Fibroblast of skin of left quadriceps (primary cell): ENCODE measurements around the gene CCDC97.
A peak's percentile ranks its signal among the peaks of the same experiment; 100 is the strongest.
"Not testable (repeated sequence)": the region's sequence is repeated elsewhere in the genome, so short reads cannot be mapped to it uniquely, and the experiment has no call there.

ENCODE experiments used
- DNase-seq, 2 experiments: peaks; one replicate each; pipeline ENCODE4 v3.0.0-alpha.2; 2013; ENCODE audit warnings: low read depth in 2 of 2

CCDC97 gene

GRCh38 chr19:41364524-41365391, 54.8 kb downstream of the CCDC97 start:
- no peak for DNase-seq

- no peak for DNase-seq
Observed at GRCh38 chr19:41366089-41366488, 56.1 kb downstream of the CCDC97 start.

DNA sequence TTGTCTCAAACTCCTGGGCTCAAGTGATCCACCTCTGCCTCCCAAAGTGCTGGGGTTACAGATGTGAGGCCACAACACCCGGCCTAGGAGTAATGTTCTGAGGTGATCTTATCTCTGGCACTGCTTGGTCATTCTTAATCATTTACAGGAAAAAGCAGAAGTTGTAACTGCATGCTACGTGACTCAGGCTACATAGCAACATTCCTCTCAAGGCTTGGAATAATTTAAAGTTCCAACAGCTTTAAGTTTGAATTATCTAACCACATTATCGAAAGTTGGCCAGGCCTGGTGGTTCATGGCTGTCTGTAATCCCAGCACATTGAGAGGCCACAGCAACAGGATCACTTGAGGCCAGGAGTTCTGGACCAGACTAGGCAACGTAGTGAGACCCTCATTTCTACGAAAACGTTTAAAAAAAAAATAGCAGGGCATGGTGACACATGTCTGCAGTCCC, 57.9 kb downstream of the CCDC97 start:
- DNase-seq: peak; percentile 84 to 85

DNA sequence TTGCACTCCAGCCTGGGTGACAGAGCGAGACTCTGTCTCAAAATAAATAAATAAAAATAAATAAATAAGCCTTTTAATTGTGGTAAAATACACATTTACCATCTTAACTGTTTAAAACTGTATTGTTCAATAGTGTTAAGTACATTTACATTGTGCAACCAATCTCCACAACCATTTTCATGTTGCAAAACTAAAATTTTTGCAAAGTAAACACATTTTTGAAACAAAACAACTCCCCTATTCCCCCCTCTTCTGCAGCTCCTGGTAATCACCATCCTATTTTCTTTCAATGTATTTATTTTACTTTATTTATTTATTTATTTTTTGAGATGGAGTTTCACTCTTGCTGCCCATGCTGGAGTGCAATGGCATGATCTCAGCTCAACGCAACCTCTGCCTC, 59.8 kb downstream of the CCDC97 start:
- no peak for DNase-seq

DNA sequence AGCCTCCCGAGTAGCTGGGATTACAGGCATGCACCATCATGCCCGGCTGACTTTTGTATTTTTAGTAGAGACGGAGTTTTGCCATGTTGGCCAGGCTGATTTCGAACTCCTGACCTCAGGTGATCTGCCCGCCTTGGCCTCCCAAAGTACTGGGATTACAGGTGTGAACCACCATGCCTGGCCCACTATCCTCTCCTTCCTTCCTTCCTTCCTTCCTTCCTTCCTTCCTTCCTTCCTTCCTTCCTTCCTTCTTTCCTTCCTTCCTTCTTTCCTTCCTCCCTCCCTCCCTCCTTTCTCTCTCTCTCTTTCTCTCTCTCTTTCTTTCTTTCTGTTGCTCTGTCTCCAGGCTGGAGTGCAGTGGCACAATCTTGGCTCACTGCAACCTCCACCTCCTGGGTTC, 61.1 kb downstream of the CCDC97 start:
- DNase-seq: not testable (repeated sequence)

GRCh38 chr19:41371541-41371940, 61.6 kb downstream of the CCDC97 start:
- no peak for DNase-seq

DNA sequence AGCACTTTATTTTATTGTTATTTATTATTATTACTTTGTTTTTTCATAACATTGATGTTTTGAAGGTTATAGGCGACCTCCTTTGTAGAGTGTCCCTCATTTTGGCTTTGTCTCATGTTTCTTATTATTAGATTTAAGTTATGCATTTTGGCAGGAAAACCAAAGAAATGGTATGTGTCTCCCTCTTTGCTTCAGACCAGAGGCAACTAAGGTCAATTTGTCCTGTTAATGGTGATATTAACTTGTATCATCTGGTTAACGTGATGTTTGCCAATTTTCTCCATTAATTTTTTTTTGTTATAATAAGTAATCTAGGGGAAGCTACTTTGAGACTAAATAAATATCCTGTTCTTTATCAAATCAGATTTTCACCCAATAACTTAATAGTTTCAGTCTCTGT, 62.5 kb downstream of the CCDC97 start:
- DNase-seq: no peak

GRCh38 chr19:41373993-41374392, 64.0 kb downstream of the CCDC97 start:
- DNase-seq: peak; percentile 81 to 85
